ENCODE data around the gene BROX. TPM values are rescaled to one million over a fixed set of nuclear protein-coding genes. Genes with fewer than 3 reads are reported as not detected.
"Not testable (repeated sequence)": the region's sequence is repeated elsewhere in the genome, so short reads cannot be mapped to it uniquely, and the experiment has no call there.

BROX gene, protein sequence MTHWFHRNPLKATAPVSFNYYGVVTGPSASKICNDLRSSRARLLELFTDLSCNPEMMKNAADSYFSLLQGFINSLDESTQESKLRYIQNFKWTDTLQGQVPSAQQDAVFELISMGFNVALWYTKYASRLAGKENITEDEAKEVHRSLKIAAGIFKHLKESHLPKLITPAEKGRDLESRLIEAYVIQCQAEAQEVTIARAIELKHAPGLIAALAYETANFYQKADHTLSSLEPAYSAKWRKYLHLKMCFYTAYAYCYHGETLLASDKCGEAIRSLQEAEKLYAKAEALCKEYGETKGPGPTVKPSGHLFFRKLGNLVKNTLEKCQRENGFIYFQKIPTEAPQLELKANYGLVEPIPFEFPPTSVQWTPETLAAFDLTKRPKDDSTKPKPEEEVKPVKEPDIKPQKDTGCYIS
- 140 and 141 TPM in 2 replicates for total RNA-seq (2014; rRNA removed; shearing (Covaris generic))

DNA sequence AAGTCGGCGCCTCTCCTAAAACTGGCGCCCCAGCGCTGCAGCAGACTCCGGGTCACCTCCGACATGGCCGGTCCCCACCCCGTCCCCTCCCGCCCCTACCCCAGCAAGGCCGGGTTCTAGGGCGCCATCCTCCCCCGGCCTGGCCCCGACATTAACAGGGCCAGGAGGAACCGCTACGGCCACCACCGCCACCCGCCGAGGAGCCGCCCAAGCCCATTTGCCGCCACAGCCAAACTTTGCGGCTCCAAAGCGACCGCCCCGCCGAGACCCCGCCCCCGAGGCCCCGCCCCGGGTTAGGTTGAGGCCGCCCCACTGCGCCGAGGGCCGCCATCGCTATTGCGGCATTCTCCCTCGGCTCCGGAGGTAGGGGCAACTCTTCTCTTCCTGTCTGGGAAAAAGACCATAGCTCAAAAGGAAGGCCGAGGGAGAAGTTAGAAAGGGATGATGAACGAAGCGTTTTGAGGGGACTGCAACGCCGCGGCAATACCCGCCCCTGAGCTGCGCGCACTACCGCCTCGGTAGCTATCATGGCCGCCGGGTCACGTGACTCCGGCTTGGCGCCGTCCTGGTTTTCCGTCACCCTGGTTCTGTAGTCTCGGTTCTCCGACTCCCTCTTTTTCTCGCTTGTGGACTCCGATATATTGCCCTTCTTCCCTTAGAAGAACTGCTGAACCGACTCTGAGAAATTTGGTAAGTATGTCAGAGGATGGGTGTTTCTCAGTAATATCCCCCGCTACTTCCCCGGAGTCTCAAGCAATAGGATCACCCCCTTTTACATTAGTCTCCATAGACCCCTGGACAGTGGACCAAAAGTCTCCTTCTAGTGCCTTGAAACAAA, at the start of gene BROX, which contains the start of gene AIDA:
BROX (plus strand) TSS at position 312 of the 838 bp plus-strand sequence. CDS start 3,136 bp downstream, outside the sequence.
AIDA (minus strand) TSS at position 239 of the 838 bp plus-strand sequence; CDS start at position 65, 174 bp downstream.
- peak; percentile 81 for DNase-seq (ENCODE audit: low spot score)

DNA sequence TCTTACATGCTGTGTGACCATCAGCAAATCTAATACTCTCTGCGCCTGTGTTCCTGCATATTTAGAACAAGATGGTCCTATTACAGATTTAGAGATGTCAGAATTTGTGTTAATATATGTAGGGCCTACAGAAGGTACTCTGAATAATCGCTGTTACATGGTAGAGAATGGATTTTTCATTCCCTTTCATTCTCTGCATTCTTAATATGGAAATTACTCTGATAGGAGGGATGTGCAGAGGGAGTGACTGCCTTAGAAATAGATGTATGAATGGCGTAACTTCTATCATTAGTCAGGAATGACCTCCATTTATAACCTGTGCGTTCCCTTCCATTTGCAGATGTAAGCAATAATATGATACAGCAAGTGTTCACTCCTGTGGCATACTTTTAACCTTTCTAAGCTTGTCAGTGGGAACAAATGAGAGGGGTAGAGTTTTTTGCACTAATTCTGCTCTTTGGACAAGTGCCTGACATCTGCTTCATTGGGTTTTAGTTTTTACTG, 48.9 kb upstream of the BROX start:
- DNase-seq (ENCODE audit: low spot score): no peak

DNA sequence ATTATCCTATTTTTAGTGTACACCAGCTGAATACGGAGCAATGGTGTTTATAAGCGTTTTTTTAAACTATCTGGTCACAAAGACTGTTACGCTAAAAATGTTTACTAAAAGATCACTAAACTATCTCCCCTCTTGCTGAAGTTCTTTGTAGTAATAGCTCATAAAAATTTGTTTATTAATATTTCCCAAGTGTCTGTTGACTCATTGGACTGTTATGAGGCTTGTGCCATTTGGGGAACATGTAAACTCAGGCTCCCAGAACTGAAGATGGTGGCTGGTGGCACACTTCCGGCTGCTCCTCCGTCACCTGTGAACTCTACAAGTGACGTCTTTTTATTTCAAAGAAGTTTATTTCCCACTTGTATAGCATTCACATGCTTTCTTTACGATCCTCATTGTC, 46.4 kb upstream of the BROX start:
- DNase-seq (ENCODE audit: low spot score): no peak

DNA sequence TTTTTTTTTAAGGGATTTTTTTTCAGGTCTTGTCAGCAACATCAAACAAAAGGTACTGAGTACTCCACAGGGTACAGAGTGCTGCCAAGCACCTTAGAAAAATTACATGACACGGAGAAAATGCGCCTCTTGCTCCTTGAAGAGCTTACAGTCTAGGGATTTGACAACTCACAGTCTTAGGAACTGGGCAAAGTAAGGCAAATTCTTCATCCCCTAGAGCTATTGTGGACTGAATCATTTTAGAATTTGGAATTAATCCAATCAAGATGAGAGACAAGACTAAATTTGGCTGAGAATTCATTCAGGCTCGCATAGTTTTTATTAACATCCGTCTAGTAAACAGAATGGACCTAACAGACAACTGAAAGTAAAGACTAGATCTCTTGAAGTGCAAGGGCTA, 44.2 kb upstream of the BROX start:
- DNase-seq (ENCODE audit: low spot score): not testable (repeated sequence)

DNA sequence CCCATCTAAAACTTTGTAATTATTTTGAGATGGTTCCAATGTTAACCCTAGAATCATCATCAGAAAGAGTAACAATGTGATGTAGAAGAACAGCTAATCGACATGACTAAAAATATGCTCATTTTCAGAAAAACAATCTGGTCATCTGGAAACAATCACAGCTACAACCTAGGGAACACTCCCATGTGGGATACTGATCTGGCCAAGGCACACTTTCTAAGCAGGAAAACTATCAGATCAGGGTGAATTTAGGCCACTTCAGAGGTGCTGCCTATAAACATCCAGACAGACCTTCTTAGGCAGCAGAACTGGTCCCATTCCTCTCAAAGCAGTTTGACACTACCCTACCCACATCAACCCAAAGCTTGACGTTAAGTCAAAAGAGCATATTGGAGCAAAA, 43.3 kb upstream of the BROX start:
- not testable (repeated sequence) for DNase-seq (ENCODE audit: low spot score)

DNA sequence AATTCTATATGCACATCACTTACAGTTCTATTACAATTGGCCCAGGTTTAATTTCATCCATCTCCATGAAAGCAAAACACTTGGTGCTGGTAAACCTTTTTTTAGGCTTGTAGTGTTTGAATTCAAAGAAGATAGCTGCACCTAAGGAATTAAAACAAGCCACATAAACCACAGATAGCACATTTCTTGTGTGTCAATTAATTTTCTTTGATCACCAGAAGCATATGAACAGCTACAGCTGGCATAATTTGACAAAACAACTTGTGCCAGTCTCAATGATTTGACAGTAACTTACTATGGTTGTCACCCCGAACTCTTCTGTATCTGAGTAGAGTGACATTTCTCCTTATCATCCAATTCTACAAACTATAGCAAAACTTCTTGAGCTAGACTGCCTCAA, 42.3 kb upstream of the BROX start:
- no peak for DNase-seq (ENCODE audit: low spot score)

DNA sequence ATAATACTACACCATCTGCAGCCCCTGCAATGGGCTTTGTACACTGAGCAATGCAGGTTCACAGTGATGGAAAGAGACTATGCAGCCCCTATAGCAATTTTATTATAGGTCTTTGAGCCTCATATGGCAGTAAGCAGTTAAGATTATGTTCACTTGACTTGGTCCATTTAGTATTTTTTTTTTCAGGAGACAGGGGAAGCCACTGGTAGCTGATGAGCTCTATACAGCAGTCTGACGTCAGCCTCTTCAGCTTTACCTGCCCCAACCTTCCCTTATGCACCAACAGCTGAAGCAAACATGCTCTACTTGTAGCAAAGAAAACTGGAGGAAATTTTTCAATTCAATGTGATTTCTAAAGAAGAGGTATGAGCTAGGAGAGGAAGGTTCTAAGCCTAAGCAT, 32.3 kb upstream of the BROX start:
- no peak for DNase-seq (ENCODE audit: low spot score)

DNA sequence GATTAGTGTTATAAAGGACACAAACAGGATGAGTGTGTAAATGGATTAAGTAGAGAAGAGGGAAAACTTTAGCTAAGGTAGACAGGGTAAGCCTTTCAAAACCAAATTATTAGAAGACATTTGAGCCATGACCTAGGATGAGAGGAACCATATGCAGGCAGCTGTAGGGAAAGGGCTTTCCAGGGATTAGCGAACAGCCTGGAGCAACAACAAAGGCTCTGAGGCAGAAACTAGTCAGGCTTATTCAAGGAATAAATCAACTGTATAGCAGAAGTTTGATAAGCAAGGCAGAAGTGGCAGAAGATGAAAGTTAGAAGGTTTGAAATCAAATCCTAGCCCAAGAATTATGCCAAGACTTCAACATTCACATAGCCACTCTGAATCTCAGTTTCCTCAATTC, 21.3 kb upstream of the BROX start:
- DNase-seq (ENCODE audit: low spot score): no peak

DNA sequence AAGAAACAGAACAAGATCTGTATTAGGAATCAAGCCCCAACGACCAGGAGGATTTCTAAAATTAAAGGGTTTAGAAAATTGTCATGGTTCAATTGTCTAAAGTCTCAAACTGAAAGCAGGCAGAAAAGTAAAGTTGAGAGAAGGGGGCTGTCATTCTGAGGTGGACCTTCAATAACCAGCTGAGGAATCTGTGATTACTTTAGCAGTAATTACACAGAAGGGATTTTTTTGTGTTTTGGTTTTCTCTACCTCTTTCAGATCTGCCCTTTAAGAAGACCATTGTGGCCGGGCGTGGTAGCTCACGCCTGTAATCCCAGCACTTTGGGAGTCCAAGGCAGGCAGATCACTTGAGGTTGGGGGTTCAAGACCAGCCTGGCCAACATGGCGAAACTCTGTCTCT, 17.4 kb upstream of the BROX start:
- no peak for DNase-seq (ENCODE audit: low spot score)

DNA sequence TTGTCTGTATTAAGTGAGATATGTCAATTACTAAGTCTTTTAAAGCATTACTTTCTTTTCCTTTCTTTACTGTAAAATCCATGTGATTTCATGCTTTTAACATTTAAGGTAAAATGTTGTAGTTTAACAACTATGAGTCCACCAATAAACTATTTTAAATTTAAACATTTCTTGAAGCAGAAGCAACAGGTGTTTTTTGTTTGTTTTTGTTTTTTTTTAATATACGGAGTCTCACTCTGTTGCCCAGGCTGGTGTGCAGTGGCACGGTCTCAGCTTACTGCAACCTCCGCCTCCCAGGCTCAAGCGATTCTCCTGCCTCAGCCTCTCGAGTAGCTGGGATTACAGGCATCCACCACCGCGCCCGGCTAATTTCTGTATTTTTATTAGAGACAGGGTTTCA, 15.6 kb upstream of the BROX start:
- no peak for DNase-seq (ENCODE audit: low spot score)

DNA sequence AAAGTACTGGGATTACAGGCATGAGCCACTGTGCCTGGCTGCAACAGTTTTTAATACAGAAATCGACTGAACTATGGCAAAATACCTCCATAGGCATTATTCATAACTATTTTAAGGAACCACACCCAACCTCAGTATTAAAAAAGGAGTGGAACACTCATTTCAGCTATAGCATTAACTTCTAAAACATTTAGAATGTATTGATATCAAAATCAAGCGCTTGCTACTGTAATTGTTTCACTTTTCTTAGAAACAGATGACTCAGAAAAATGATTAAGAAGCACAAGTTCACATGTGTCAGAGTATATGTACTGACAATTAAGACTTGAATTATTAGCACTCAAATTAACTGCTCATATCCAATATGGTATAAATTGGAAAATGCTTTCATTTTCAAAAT, 15.2 kb upstream of the BROX start:
- no peak for DNase-seq (ENCODE audit: low spot score)

DNA sequence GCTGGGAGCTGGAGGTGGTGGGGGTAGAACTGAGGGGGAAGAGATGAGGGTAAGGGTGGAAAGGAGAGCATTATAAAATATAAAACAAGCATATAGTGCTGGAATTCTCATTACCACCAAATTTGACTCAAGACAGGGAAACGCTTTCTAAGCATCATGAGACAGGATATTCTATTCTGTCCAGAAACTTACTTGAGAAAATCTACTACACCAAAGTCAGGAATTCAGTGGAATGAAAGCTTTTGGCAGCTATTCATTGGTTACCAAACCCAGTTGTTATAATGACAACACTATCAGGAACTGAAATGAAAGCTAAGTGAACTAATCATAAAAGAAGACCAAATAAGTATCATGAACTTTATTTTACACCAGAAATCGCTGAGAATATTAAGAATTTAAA, 14.5 kb upstream of the BROX start:
- DNase-seq (ENCODE audit: low spot score): no peak

DNA sequence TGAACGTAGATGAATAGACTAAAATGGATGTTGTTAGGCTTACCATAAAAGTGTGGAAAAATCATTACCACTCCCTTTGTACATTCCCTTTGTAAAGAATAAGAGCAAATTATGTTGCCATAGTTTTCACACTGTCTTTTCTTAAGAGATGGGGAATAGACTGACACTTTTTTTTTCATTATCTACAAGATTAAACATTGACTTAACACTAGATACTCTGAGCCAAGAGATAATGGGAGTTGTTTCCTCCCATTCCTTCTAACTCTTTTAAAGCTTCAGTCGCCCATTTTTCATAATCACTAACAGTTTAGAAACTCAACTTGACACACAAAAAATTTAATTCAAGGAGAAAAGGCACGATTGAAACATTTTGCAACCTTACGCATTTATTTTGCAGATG, 10.2 kb upstream of the BROX start:
- DNase-seq (ENCODE audit: low spot score): no peak

DNA sequence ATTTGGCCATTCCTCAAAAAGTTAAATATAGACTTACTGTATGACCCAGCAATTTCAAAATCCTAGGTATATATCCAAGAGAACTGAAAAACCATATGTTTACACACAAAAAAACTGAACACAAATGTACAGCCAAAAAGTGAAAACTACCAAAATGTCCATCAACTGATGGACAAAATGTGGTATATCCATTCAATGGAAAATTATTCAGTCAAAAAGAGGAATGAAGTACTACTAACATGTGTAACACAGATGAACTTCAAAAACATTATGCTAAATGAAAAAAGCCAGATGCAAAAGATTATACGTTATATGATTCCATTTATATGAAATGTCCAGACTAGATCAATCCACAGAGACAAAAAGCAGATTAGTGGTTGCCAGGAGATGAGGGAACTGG, 8.1 kb upstream of the BROX start:
- no peak for DNase-seq (ENCODE audit: low spot score)

DNA sequence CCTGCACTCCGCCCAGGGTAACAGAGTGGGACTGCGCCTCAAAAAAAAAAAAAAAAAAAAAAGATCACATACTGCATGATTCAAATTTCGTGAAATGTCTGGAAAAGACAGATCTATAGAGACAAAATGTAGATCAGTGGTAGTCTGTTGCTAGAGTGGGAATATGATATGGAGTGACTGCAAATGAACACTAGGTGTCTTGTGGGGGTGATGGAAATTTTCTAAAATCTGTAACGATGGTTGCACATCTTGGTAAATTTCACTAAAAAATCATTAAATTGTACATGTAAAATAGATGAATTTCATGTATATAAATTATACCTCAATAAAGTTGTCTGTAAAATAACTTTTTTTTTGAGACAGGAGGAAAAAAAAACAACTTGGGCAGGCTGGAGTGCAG, 5.5 kb upstream of the BROX start:
- no peak for DNase-seq (ENCODE audit: low spot score)

DNA sequence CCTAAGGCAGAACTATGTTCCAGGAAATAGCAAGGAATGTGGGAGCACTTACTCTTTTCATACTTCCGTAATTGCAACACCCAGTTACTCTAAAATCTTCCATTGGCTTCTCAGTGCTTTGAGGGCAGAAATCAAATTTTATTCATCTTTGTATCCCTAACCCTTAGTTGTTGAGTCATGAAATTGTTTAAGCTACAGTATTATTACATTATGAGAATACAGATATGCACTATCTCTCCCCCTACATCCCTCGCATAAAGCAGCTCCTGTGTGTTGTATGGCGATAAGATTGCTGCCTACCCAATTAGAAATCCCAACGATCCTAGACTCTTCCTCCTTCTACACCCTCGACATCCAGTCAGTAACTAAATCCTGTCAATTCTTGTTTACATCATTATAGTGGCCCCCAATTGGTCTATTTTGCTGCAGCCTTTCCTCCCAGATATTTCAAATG, 2.6 kb upstream of the BROX start:
- no peak for DNase-seq (ENCODE audit: low spot score)

DNA sequence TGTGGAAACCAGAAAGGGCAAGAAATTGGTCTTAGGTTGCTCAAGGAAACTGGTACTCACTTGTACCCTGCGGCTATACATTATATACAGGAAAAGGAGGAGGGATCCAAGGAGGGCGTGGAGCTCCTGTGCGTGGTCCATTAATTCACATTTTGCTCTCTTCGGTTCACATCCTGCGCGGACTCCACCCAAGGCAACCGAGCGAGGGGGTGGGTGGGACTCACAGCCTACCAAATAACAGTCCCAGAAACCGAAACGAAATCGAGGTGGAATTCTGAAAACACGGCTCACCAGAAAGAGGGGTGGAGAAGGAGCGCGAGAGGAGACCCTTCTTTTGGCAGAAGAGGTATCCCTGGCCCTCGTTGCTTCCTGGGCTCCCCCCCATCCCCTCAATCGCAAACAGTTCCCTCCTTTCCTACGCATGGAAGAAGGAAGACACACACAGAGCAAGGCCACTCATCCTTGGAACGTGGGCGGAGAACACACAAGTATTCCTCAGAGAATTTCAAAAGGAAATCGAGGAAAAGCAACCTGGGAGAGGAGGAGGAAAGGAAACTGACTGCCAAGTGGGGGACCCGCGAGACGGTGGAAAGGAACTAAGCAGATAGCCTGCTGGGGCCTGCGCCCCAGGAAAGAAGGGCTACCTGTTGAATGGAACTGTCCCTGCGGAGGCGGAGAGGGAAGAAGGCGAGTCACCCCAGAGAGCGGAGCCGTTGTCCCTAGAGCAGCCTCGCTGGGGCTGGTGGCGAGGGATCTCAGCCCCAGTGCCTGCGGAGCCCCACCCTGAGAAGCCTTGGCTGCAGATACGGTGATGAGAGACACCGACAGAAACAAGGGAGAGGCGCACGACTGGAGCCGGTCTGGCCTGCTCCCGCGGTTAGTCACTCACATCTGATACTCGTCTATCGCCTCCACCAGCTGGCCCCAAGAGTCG, 778 bp upstream of the BROX start:
- DNase-seq (ENCODE audit: low spot score): peak; percentile 65

DNA sequence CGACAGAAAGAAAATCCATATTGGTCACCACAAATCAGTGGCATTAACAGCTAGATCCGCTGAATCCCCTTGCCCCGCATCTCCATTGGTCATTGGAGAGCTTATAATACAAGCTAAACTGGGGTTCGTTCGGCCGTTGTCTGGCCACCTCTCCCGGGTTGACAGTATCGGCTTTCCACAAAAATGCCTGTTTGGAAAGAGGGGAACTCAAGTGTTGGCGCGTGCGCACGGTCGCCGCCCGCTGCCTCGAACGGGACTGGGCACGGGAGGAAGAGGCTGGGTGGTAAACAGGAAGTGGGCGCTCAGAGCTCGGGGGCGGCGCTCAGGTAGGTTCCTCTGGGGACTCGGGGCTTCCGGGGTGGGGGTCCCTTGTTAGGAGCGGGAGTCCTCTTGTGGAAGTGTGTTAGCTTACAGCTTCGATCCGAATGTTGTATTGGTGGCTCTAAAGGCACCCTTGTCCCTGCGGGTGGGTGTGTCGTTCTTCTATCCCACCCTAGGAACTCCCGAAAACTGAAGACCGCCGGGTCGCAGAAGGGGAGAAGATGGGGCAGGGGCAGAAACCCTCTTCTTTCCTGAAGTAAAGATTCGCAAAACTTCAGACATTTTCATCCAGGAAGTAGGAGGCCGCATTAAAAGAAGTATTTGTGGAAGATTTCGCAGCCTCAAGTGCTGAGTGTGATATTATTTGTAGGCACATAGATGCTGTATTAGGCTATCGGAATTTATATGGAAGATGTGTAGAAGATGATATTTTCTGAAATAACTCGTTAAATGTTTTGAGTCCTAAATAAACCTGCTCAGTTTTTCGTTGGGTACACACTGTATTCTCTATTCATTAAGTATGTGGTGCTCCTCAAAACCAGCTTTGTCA, 962 bp downstream of the BROX start:
- DNase-seq (ENCODE audit: low spot score): peak; percentile 89

DNA sequence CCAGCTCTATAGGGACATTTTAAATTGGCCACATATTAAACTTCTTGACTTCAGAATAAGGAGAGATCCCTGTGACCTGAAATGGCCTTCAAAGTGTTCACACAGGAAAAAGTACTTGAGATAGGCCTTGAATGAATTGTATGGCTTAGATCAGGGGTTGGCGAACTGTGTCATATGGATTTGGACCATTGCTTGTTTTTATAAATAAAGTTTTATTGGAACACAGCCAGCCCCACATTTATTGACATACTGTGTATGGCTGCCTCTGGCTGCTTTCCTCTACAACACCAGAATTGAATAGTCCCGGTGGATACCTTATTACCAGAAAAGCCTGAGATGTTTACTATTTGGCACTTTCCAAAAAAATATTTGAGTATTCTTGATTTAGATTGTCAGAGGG, 4.0 kb downstream of the BROX start:
- no peak for DNase-seq (ENCODE audit: low spot score)

DNA sequence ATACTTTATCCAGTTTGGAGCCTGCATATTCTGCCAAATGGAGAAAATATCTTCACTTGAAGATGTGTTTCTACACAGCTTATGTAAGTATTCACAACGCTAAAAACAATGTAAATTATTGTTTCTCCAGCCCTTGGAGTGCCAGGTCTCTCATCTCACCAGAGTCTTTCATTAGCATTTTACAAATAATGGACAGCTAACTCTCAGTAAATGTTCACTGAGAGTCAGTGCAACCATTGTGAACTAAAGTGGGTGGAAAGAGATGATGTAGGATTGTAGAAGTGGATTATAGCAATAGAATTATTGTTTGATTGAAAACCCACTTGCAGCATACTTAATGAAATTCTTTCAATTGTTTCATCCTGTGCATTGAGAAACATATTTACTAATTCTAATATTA, 16.4 kb downstream of the BROX start:
- DNase-seq (ENCODE audit: low spot score): no peak
